Prostate gland (tissue), 2 donors: Measurements from ENCODE around the gene ANKMY1. TPM values are rescaled to one million over a fixed set of nuclear protein-coding genes. Genes with fewer than 3 reads are reported as not detected.
A peak's percentile ranks its signal among the peaks of the same experiment; 100 is the strongest.

Experiments used
- DNase-seq: peaks from one replicate; pipeline ENCODE4 v3.0.0-alpha.2; 2019; ENCODE audit warnings: low spot score
- H3K27ac ChIP-seq, 2 donors: fragments of 200-600 bp; sonication (generic); 2 replicates each; pipeline ENCODE4 v1.5.1; 2017 to 2019
- H3K27me3 ChIP-seq: fragments of 200-600 bp; sonication (generic); replicated peaks from 2 replicates; pipeline ENCODE4 v1.5.1; 2019; ENCODE audit not compliant: insufficient read depth
- H3K36me3 ChIP-seq, 2 donors: fragments of 200-600 bp; sonication (generic); 1 replicate in 1 of 2; 2 replicates in 1 of 2; pipeline versions ENCODE4 v1.5.1 to v1.8.1; 2017 to 2019
- H3K4me1 ChIP-seq: fragments of 200-600 bp; sonication (generic); replicated peaks from 2 replicates; pipeline ENCODE4 v1.5.1; 2019
- H3K4me3 ChIP-seq, 2 donors: fragments of 200-600 bp; sonication (generic); 2 replicates each; pipeline ENCODE4 v1.5.1; 2017 to 2019
- H3K9me3 ChIP-seq: fragments of 200-600 bp; sonication (generic); 2 replicates; pipeline ENCODE4 v1.5.1; 2017
- CTCF ChIP-seq, 4 experiments: fragments of 200-600 bp in 2 of 4; fragments of 450-650 bp in 2 of 4; sonication (generic) in 2 of 4; IDR thresholded peaks; 1 replicate in 3 of 4; 2 replicates in 1 of 4; pipeline ENCODE4 v1.5.1; 2016 to 2019; ENCODE audit warnings: antibody characterized with exemption in 4 of 4, mild to moderate bottlenecking in 2 of 4, moderate library complexity in 2 of 4
- POLR2A ChIP-seq: fragments of 450-650 bp; IDR thresholded peaks from one replicate; pipeline ENCODE4 v1.6.1; 2016; ENCODE audit warnings: antibody characterized with exemption, mild to moderate bottlenecking
- POLR2AphosphoS5 ChIP-seq: sonication (generic); formaldehyde crosslinking; IDR thresholded peaks from one replicate; pipeline ENCODE4 v1.6.1; 2017; ENCODE audit warnings: antibody characterized with exemption
- WGBS: methylation state at CpG from one replicate; pipeline ENCODE4 v1.1.5; 2018; 5-methylcytosine and 5-hydroxymethylcytosine counted together
- intact Hi-C: fragments of 100-400 bp; cut with DNase I; formaldehyde crosslinking; loops from one replicate; pipeline ENCODE4 v1.14.2; 2022
- total RNA-seq, 2 donors: library from RNA; depleted of rRNA; stranded (reverse); fragments of >200 nt; gene quantifications; one replicate each; pipeline ENCODE4 v1.1.0, GENCODE V29; 2016

The ANKMY1 gene
- total RNA-seq, 2 donors from 2014 or later, result 22.7 to 31.4 TPM

- no peaks in the 10 kb centered on the region for H3K27me3 ChIP-seq
- no peaks in the 10 kb centered on the region for H3K9me3 ChIP-seq
- intact Hi-C loops, result no loop called here
- peaks cover 17% of the 10 kb centered on the region for H3K4me1 ChIP-seq
- 31% methylated on average over 15 of the region's 17 CpGs for WGBS
- TF ChIP-seq POLR2A (peak; percentile 6), POLR2AphosphoS5 (no peak)
- H3K36me3 ChIP-seq, result no peaks in the 10 kb centered on the region
- H3K4me3 ChIP-seq, result no peak overlapping the region
- no peak for DNase-seq
- peak overlapping the region; percentile 59 to 73 for H3K27ac ChIP-seq
These were observed 115.8 kb downstream of the ANKMY1 start for GRCh38 chr2:240441993-240442411.

GRCh38 chr2:240441326-240441992 is 116.3 kb downstream of the ANKMY1 start:
- peak; percentile 71 for DNase-seq
- peak overlapping the region; percentile 59 to 73 for H3K27ac ChIP-seq
- H3K36me3 ChIP-seq, result no peaks in the 10 kb centered on the region
- TF ChIP-seq POLR2AphosphoS5 (peak; percentile 34), CTCF (IDR thresholded peaks at IDR 0.05) (no peak), POLR2A (peak; percentile 32)
- 54% methylated on average over 18 of the region's 27 CpGs for WGBS
- intact Hi-C loops, result no loop called here
- no peaks in the 10 kb centered on the region for H3K27me3 ChIP-seq
- H3K4me3 ChIP-seq, result no peak overlapping the region
- no peaks in the 10 kb centered on the region for H3K9me3 ChIP-seq
- H3K4me1 ChIP-seq, result peaks cover 22% of the 10 kb centered on the region

- intact Hi-C loops, result no loop called here
- TF ChIP-seq POLR2A (no peak), POLR2AphosphoS5 (no peak), CTCF (IDR thresholded peaks at IDR 0.05) (no peak)
- peak overlapping the region; percentile 59 to 73 for H3K27ac ChIP-seq
- H3K4me1 ChIP-seq, result peaks cover 23% of the 10 kb centered on the region
- H3K4me3 ChIP-seq, result no peak overlapping the region
- no peaks in the 10 kb centered on the region for H3K9me3 ChIP-seq
- H3K27me3 ChIP-seq, result no peaks in the 10 kb centered on the region
- WGBS, result 53% methylated on average over 14 of the region's 18 CpGs
- no peak for DNase-seq
- no peaks in the 10 kb centered on the region for H3K36me3 ChIP-seq
These were observed 117.0 kb downstream of the ANKMY1 start for GRCh38 chr2:240440704-240441320.

GRCh38 chr2:240440251-240440650 is 117.5 kb downstream of the ANKMY1 start:
- Histone ChIP-seq H3K4me1 (peaks cover 23% of the 10 kb centered on the region), H3K27ac (no peak overlapping the region), H3K36me3 (no peaks in the 10 kb centered on the region), H3K9me3 (no peaks in the 10 kb centered on the region), H3K27me3 (no peaks in the 10 kb centered on the region), H3K4me3 (no peak overlapping the region)
- DNase-seq, result no peak
- 95% methylated on average over 11 of the region's 12 CpGs for WGBS
- intact Hi-C loops, result no loop called here
- TF ChIP-seq POLR2A, result no peak
- no peak for TF ChIP-seq CTCF (IDR thresholded peaks at IDR 0.05)
- TF ChIP-seq POLR2AphosphoS5, result no peak

GRCh38 chr2:240439698-240440151 is 118.1 kb downstream of the ANKMY1 start:
- DNase-seq, result no peak
- Histone ChIP-seq H3K36me3 (no peaks in the 10 kb centered on the region), H3K4me3 (no peak overlapping the region), H3K9me3 (no peaks in the 10 kb centered on the region), H3K4me1 (peaks cover 23% of the 10 kb centered on the region), H3K27me3 (no peaks in the 10 kb centered on the region), H3K27ac (no peak overlapping the region)
- intact Hi-C loops, result loop anchor here (2.0 kb wide), 1 partner anchor 141 kb away; no protein-coding TSS in a partner anchor
- TF ChIP-seq CTCF (IDR thresholded peaks at IDR 0.05), result no peak
- no peak for TF ChIP-seq POLR2AphosphoS5
- no peak for TF ChIP-seq POLR2A
- WGBS, result 91% methylated on average over 15 of the region's 15 CpGs
